ENCODE results near the gene AP3S2. TPM values are rescaled to one million over a fixed set of nuclear protein-coding genes. Genes with fewer than 3 reads are reported as not detected.

The AP3S2 gene
- total RNA-seq, 2 donors from 2014 or later, result 41.8 to 50.6 TPM

- no peaks in the 10 kb centered on the region for H3K27me3 ChIP-seq (replicated peaks; ENCODE audit: insufficient read depth)
- H3K9me3 ChIP-seq, result no peaks in the 10 kb centered on the region
- ATAC-seq (ENCODE audit: insufficient number of reproducible peaks, low FRiP score, low read depth) (no peak), DNase-seq (ENCODE audit: low spot score) (no peak)
- H3K4me1 ChIP-seq (ENCODE audit: control insufficient read depth in 1 of 2, low read depth in 2 of 2), result peaks cover under 1 to 3% of the 10 kb centered on the region in 2 donors
- H3K36me3 ChIP-seq, result no peaks in the 10 kb centered on the region
- H3K27ac ChIP-seq, result no peak overlapping the region
- TF ChIP-seq, protein P1, sequence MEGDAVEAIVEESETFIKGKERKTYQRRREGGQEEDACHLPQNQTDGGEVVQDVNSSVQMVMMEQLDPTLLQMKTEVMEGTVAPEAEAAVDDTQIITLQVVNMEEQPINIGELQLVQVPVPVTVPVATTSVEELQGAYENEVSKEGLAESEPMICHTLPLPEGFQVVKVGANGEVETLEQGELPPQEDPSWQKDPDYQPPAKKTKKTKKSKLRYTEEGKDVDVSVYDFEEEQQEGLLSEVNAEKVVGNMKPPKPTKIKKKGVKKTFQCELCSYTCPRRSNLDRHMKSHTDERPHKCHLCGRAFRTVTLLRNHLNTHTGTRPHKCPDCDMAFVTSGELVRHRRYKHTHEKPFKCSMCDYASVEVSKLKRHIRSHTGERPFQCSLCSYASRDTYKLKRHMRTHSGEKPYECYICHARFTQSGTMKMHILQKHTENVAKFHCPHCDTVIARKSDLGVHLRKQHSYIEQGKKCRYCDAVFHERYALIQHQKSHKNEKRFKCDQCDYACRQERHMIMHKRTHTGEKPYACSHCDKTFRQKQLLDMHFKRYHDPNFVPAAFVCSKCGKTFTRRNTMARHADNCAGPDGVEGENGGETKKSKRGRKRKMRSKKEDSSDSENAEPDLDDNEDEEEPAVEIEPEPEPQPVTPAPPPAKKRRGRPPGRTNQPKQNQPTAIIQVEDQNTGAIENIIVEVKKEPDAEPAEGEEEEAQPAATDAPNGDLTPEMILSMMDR (IDR thresholded peaks at IDR 0.05), result no peak
- H3K4me3 ChIP-seq, result no peak overlapping the region
Observed at GRCh38 chr15:89803941-89804800, 89.6 kb downstream of the AP3S2 start.

GRCh38 chr15:89802986-89803824, 90.6 kb downstream of the AP3S2 start:
- H3K36me3 ChIP-seq, result no peaks in the 10 kb centered on the region
- H3K4me1 ChIP-seq (ENCODE audit: control insufficient read depth in 1 of 2, low read depth in 2 of 2), result no peaks in the 10 kb centered on the region
- DNase-seq (ENCODE audit: low spot score) (no peak), ATAC-seq (ENCODE audit: insufficient number of reproducible peaks, low FRiP score, low read depth) (no peak)
- H3K27me3 ChIP-seq (replicated peaks; ENCODE audit: insufficient read depth), result no peaks in the 10 kb centered on the region
- TF ChIP-seq, protein P1 (IDR thresholded peaks at IDR 0.05), result no peak
- H3K27ac ChIP-seq, result no peak overlapping the region
- no peak overlapping the region for H3K4me3 ChIP-seq
- H3K9me3 ChIP-seq, result no peaks in the 10 kb centered on the region

DNA sequence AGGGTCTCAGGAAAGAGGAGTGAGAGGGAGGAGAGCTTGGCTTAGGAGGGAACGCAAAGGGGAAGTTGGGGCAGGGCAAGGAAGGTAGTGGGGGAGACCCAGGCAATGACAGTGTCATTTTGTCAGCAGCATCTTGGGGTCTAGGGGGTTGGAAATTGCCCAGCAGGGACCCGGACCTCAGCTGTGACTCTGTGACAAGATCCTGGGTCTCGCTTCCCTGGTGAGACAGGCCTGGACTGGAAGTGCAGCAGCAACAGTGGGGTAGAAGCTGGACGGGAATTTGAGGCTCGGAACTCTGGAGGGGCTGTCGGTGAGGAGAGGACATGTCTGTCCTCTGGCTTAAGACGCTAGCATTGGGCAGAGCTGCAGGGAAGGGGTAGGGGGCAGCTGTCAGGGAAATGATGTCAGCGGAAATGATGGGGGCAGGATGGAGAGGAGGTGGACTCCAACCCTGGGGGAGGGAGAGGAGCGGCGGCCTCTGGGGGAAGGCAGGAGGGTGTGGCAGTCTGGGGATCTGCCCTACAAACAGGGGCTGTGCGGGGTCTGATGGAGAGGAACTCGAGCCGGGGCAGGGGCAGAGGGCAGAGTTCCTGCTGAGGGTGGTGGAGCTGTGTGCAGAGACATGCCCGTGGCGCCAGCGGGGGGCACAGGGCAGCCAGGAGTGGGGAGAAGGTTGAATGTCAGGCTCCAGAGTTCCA, 91.4 kb downstream of the AP3S2 start:
- H3K9me3 ChIP-seq, result no peaks in the 10 kb centered on the region
- TF ChIP-seq, protein P1 (IDR thresholded peaks at IDR 0.05), result no peak
- no peak overlapping the region for H3K27ac ChIP-seq
- ATAC-seq (ENCODE audit: insufficient number of reproducible peaks, low FRiP score, low read depth) (no peak), DNase-seq (ENCODE audit: low spot score) (no peak)
- H3K27me3 ChIP-seq (replicated peaks; ENCODE audit: insufficient read depth), result no peaks in the 10 kb centered on the region
- no peaks in the 10 kb centered on the region for H3K4me1 ChIP-seq (ENCODE audit: control insufficient read depth in 1 of 2, low read depth in 2 of 2)
- no peaks in the 10 kb centered on the region for H3K36me3 ChIP-seq
- H3K4me3 ChIP-seq, result no peak overlapping the region

- TF ChIP-seq, protein P1 (IDR thresholded peaks at IDR 0.05), result no peak
- no peak overlapping the region for H3K27ac ChIP-seq
- H3K9me3 ChIP-seq, result no peaks in the 10 kb centered on the region
- H3K27me3 ChIP-seq (replicated peaks; ENCODE audit: insufficient read depth), result no peaks in the 10 kb centered on the region
- no peak for ATAC-seq (ENCODE audit: insufficient number of reproducible peaks, low FRiP score, low read depth)
- no peaks in the 10 kb centered on the region for H3K36me3 ChIP-seq
- H3K4me3 ChIP-seq, result no peak overlapping the region
- no peak for DNase-seq (ENCODE audit: low spot score)
- H3K4me1 ChIP-seq (ENCODE audit: control insufficient read depth in 1 of 2, low read depth in 2 of 2), result no peaks in the 10 kb centered on the region
Observed at GRCh38 chr15:89801471-89802195, 92.2 kb downstream of the AP3S2 start.

Measured in thoracic aorta (tissue), 2 donors.